Measurements from ENCODE around the gene OSTF1.

Gene OSTF1

GRCh38 chr9:75161116-75161857, 73.0 kb downstream of the OSTF1 start:
- no peak overlapping the region for H3K4me3 Mint-ChIP-seq
- no peaks in the 10 kb centered on the region for H3K27me3 Mint-ChIP-seq
- peaks cover 17% of the 10 kb centered on the region for H3K36me3 Mint-ChIP-seq
- no peaks in the 10 kb centered on the region for H3K9me3 Mint-ChIP-seq
- H3K27ac Mint-ChIP-seq: no peak overlapping the region
- H3K4me1 Mint-ChIP-seq: peaks cover 22% of the 10 kb centered on the region

GRCh38 chr9:75163764-75164163, 75.5 kb downstream of the OSTF1 start:
- Mint-ChIP-seq H3K9me3 (peaks cover 4% of the 10 kb centered on the region), H3K36me3 (peaks cover 28% of the 10 kb centered on the region), H3K4me1 (peaks cover 23% of the 10 kb centered on the region), H3K4me3 (no peak overlapping the region), H3K27ac (no peak overlapping the region), H3K27me3 (no peaks in the 10 kb centered on the region)

- Mint-ChIP-seq H3K27ac (no peak overlapping the region), H3K9me3 (peaks cover 4% of the 10 kb centered on the region), H3K36me3 (peaks cover 32% of the 10 kb centered on the region), H3K27me3 (no peaks in the 10 kb centered on the region), H3K4me3 (no peak overlapping the region), H3K4me1 (peaks cover 28% of the 10 kb centered on the region)
Observed at GRCh38 chr9:75164573-75164972, 76.3 kb downstream of the OSTF1 start.

DNA sequence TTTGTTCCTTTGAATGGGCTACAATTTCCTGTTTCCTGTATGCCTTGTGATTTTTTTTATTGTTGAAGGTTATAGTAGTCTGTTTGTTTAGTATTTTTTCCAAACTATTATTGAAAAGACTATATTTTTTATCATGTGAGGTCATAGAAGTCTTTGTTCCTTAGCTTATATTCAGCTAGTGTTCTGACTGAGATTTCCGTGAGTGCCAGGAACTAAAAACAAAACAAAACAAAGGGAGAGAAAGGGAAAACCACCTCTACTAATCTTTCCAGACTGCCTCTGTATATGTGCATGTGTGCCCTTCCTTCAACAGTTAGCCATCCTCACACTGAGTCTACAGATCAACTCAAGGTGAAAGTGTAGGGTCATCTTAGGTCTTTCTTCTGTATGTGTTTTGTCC, 79.0 kb downstream of the OSTF1 start:
- Mint-ChIP-seq H3K27ac (no peak overlapping the region), H3K36me3 (peaks cover 37% of the 10 kb centered on the region), H3K4me1 (peaks cover 32% of the 10 kb centered on the region), H3K4me3 (no peak overlapping the region), H3K27me3 (no peaks in the 10 kb centered on the region), H3K9me3 (peaks cover 4% of the 10 kb centered on the region)

DNA sequence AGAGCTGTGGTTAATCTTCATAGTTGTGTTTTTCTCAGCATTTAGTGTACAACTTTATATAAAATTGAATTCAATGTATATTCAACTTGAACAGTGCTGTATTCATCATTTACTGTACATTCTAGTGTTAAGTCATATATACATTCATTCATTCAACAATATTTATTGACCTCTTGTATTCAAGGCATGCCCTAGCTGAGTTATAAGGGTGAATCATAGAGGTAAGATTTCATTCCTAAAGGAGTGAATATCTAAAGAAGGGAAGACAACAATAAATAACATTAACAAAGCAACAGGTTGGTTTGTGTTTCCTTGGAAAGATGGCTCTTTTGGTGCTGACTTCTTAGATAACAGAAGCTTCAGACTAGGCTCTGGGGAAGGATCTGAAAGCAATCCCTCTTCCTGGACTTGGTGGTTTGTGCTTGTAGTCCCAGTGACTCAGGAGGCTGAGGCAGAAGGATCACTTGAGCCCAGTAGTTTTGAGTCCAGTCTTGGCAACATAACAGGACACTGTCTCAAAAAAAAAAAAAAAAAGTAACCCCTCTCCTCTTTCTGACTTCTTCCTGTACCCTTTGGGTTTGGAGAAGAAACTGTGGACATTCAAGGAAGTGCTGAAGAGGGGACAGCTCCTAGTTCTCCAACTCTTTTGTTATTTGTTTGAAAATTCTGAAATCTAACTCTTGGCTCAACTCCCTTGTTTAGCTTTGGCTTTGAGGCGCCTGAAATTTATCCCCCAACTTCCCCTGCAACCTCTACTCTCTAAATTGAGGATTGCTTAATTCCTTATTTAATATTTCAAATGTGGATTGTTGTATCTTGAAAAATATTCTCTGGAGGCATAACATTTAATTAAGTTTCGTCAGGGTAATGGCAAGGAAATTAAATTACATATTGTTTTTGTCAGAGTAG, 80.2 kb downstream of the OSTF1 start:
- Mint-ChIP-seq H3K4me3 (no peak overlapping the region), H3K36me3 (peaks cover 40% of the 10 kb centered on the region), H3K27ac (peak overlapping the region; percentile 38), H3K9me3 (peaks cover 4% of the 10 kb centered on the region), H3K27me3 (no peaks in the 10 kb centered on the region), H3K4me1 (peaks cover 32% of the 10 kb centered on the region)

- H3K27me3 Mint-ChIP-seq: no peaks in the 10 kb centered on the region
- H3K36me3 Mint-ChIP-seq: peaks cover 39% of the 10 kb centered on the region
- H3K9me3 Mint-ChIP-seq: peaks cover 4% of the 10 kb centered on the region
- H3K4me1 Mint-ChIP-seq: peaks cover 32% of the 10 kb centered on the region
- no peak overlapping the region for H3K27ac Mint-ChIP-seq
- H3K4me3 Mint-ChIP-seq: no peak overlapping the region
Observed at GRCh38 chr9:75169623-75170022, 81.3 kb downstream of the OSTF1 start.

DNA sequence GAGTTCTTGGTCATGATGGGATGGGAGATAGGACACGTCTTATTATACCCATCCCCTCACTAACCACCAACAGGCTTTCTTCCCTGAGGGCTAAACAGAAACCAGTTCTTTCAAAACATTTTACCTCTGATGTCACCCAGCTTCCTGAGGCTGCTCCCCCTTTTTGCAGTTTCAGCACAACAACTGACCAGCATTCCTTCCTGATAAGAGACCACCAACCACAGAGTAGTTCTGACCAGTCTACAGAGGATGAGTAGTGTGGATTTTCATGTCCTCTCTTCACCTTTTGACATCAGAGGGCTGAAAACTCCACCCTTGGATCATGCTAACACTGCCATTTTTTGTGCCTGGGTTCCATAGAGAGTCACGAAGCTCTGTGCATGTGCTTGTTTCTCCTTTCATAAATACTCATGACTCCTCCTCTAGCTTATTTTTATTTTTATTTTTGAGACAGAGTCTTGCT, 82.6 kb downstream of the OSTF1 start:
- Mint-ChIP-seq H3K36me3 (peaks cover 32% of the 10 kb centered on the region), H3K4me1 (peaks cover 34% of the 10 kb centered on the region), H3K4me3 (no peak overlapping the region), H3K27ac (no peak overlapping the region), H3K27me3 (no peaks in the 10 kb centered on the region), H3K9me3 (peaks cover 4% of the 10 kb centered on the region)

- H3K27ac Mint-ChIP-seq: no peak overlapping the region
- H3K4me3 Mint-ChIP-seq: no peak overlapping the region
- H3K36me3 Mint-ChIP-seq: peaks cover 12% of the 10 kb centered on the region
- no peaks in the 10 kb centered on the region for H3K27me3 Mint-ChIP-seq
- peaks cover 14% of the 10 kb centered on the region for H3K4me1 Mint-ChIP-seq
- no peaks in the 10 kb centered on the region for H3K9me3 Mint-ChIP-seq
Observed at GRCh38 chr9:75175395-75175794, 87.1 kb downstream of the OSTF1 start.

GRCh38 chr9:75176037-75176436, 87.7 kb downstream of the OSTF1 start:
- Mint-ChIP-seq H3K9me3 (no peaks in the 10 kb centered on the region), H3K27me3 (no peaks in the 10 kb centered on the region), H3K36me3 (peaks cover 12% of the 10 kb centered on the region), H3K27ac (no peak overlapping the region), H3K4me3 (no peak overlapping the region), H3K4me1 (peaks cover 14% of the 10 kb centered on the region)

- H3K27ac Mint-ChIP-seq: no peak overlapping the region
Observed at GRCh38 chr9:75181750-75182149, 93.4 kb downstream of the OSTF1 start.

GRCh38 chr9:75183306-75183705, 95.0 kb downstream of the OSTF1 start:
- H3K36me3 Mint-ChIP-seq: peaks cover 7% of the 10 kb centered on the region
- H3K27me3 Mint-ChIP-seq: no peaks in the 10 kb centered on the region
- H3K9me3 Mint-ChIP-seq: no peaks in the 10 kb centered on the region
- no peak overlapping the region for H3K4me3 Mint-ChIP-seq
- H3K4me1 Mint-ChIP-seq: peaks cover 26% of the 10 kb centered on the region
- no peak overlapping the region for H3K27ac Mint-ChIP-seq

More at GRCh38 chr9:75181750-75182149, 93.4 kb downstream of the OSTF1 start:
- peaks cover 7% of the 10 kb centered on the region for H3K36me3 Mint-ChIP-seq
- H3K4me3 Mint-ChIP-seq: no peak overlapping the region
- no peaks in the 10 kb centered on the region for H3K27me3 Mint-ChIP-seq
- no peaks in the 10 kb centered on the region for H3K9me3 Mint-ChIP-seq
- peaks cover 20% of the 10 kb centered on the region for H3K4me1 Mint-ChIP-seq

DNA sequence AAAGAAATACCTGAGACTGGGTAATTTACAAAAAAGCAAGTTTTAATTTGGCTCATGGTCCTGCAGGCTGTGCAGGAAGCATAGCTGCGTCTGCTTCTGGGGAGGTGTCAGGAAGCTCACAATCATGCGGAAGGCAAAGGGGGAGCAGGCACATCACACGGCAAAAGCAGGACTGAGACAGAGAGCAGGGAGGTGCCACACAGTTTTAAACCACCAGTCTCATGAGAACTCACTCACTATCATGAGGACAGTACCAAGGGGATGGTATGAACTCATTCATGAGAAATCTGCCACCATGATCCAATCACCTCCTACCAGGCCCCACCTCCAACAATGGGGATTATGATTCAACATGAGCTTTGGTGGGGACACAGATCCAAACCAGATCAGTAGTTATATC, 96.2 kb downstream of the OSTF1 start:
- H3K4me1 Mint-ChIP-seq: peaks cover 26% of the 10 kb centered on the region
- peaks cover 7% of the 10 kb centered on the region for H3K36me3 Mint-ChIP-seq
- no peak overlapping the region for H3K4me3 Mint-ChIP-seq
- no peaks in the 10 kb centered on the region for H3K27me3 Mint-ChIP-seq
- H3K9me3 Mint-ChIP-seq: no peaks in the 10 kb centered on the region
- H3K27ac Mint-ChIP-seq: no peak overlapping the region

DNA sequence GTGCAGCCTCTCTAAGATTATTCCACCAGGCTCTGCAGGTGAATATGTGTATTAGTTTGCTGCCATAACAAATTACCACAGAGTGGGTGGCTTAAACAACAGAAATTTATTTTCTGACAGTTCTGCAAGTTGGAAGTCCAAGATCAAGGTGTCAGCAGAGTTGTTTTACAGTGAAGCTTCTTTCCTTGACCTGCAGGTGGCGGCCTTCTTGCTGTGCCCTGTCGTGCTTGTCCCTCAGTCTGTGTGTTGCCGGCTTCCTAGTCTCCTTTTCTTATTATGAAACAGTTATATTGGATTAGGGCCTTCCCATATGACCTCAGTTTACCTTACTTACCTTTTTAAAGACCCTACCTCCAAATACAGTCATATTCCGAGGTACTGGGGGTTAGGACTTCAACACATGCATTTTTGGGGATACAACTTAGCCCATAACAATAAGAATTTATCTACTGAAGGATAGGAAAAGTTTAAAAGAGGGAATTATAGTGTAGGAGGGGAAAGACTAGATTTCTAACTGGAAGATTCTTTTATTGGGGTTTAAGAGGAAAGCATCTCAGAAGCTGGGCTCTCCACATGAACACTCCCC, 97.4 kb downstream of the OSTF1 start:
- H3K4me3 Mint-ChIP-seq: no peak overlapping the region
- peaks cover 8% of the 10 kb centered on the region for H3K36me3 Mint-ChIP-seq
- H3K27ac Mint-ChIP-seq: no peak overlapping the region
- H3K9me3 Mint-ChIP-seq: no peaks in the 10 kb centered on the region
- H3K4me1 Mint-ChIP-seq: peaks cover 29% of the 10 kb centered on the region
- H3K27me3 Mint-ChIP-seq: no peaks in the 10 kb centered on the region

DNA sequence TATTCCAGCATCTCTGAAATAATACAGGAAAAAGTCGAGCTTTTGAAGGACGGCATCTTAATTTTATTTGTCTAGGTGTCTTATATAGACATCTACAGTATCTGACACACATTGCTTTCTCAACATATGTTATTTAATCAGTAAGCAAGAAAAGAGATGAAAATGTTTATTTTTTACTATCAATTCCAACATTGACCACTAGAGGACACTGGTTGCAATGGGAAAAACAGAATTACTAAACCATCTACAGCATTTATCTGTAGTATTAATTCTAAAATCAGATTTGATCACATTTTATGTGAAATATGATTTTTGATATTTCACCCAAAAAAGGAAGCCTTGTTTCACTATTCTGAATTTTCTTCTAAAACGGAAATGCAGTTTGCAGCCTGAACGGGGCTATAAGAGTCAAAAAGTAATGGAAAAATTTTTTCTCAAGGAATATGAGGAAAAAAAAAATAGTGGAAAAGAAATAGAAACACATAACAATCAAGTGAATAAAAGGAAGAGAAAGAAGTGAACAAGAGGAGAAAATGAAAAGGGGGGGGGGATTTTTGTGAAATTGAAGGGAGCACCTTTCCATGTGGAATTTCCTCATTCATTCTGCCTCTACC, 98.6 kb downstream of the OSTF1 start:
- Mint-ChIP-seq H3K27me3 (no peaks in the 10 kb centered on the region), H3K9me3 (no peaks in the 10 kb centered on the region), H3K36me3 (peaks cover 8% of the 10 kb centered on the region), H3K4me3 (no peak overlapping the region), H3K4me1 (peaks cover 31% of the 10 kb centered on the region), H3K27ac (no peak overlapping the region)

DNA sequence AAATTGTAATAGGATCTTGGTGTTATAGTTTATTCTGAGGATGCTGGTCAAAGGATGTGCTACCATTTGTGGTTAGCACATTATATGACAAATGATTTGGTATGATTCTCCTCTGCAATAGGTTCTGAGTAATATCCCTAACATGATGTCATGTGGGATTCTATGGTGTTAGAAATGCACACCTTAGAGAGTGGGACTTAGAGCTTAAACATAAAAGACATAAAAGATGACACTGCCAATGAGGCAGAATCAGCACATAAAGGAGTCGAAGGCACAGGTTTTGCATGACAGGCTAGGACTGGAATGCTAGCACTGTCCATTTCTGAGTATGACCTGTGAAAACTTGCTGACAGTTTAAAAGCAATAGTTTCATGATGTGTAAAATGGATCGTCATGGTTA, 100.4 kb downstream of the OSTF1 start:
- Mint-ChIP-seq H3K27me3 (no peaks in the 10 kb centered on the region), H3K36me3 (peaks cover 2% of the 10 kb centered on the region), H3K4me3 (no peak overlapping the region), H3K9me3 (no peaks in the 10 kb centered on the region), H3K27ac (no peak overlapping the region), H3K4me1 (peaks cover 31% of the 10 kb centered on the region)

Data from activated naive CD4-positive, alpha-beta T cell treated with anti-CD3 and anti-CD28 coated beads, Interleukin-2, amount 50 U/mL, for 24 hours (primary cell).